ENCODE data around the gene HENMT1.
A peak's percentile ranks its signal among the peaks of the same experiment; 100 is the strongest.

GRCh38 chr1:108643492-108644335 is 17.2 kb downstream of the HENMT1 start:
- TF ChIP-seq CTCF (IDR thresholded peaks at IDR 0.05) (peak; percentile 49 to 90 (median 72)), EP300 (IDR thresholded peaks at IDR 0.05) (no peak)
